ENCODE results near the gene OR6P1.

OR6P1 gene

GRCh38 chr1:158570480-158570879 is at the start of gene OR6P1:
Gene OR6P1 (minus strand): TSS chr1:158570580. CDS start chr1:158563604, 6,976 bp downstream.
- DNase-seq (ENCODE audit: low read depth): no peak

- DNase-seq (ENCODE audit: low read depth): no peak
Measured at GRCh38 chr1:158613764-158614163, 43.4 kb upstream of the OR6P1 start.

GRCh38 chr1:158611916-158612315 is 41.5 kb upstream of the OR6P1 start:
- DNase-seq (ENCODE audit: low read depth): no peak

GRCh38 chr1:158607296-158607695 is 36.9 kb upstream of the OR6P1 start:
- no peak for DNase-seq (ENCODE audit: low read depth)

GRCh38 chr1:158604968-158605367 is 34.6 kb upstream of the OR6P1 start, which contains the start of gene OR10Z1:
Gene OR10Z1 (plus strand): TSS chr1:158605268. CDS start chr1:158606439, 1,171 bp downstream.
- DNase-seq (ENCODE audit: low read depth): no peak

- no peak for DNase-seq (ENCODE audit: low read depth)
Measured at GRCh38 chr1:158600735-158601134, 30.4 kb upstream of the OR6P1 start.

DNA sequence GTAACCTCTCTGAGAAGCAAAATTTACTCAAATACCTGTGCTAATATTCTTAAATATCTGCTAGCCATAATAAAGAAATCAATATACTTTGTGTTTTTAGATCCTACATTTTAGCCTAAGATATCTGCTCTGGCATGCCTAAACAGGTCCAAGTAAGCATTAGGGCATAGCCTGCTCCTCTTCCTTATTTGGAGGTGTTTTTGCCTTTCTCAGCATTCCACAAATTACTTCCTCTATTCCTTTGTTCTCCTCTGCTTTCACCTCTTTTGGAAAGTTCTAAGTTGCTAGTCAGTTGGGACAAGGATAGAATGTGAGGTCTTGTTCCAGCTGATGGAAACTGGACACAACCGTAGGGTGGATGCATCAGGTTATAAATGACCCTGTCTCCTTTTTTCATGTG is 16.6 kb upstream of the OR6P1 start:
- DNase-seq (ENCODE audit: low read depth): no peak

GRCh38 chr1:158583962-158584361 is 13.6 kb upstream of the OR6P1 start:
- DNase-seq (ENCODE audit: low read depth): no peak

- no peak for DNase-seq (ENCODE audit: low read depth)
Measured at GRCh38 chr1:158579733-158580132, 9.4 kb upstream of the OR6P1 start, which contains the start of gene OR10X1. Gene OR10X1 (minus strand): TSS chr1:158579899. CDS start chr1:158579899, 0 bp downstream.

GRCh38 chr1:158577561-158577960 is 7.2 kb upstream of the OR6P1 start:
- DNase-seq (ENCODE audit: low read depth): no peak

- no peak for DNase-seq (ENCODE audit: low read depth)
Measured at GRCh38 chr1:158572226-158572625, 1.8 kb upstream of the OR6P1 start.

GRCh38 chr1:158564608-158565007 is 5.8 kb downstream of the OR6P1 start:
- DNase-seq (ENCODE audit: low read depth): no peak

DNA sequence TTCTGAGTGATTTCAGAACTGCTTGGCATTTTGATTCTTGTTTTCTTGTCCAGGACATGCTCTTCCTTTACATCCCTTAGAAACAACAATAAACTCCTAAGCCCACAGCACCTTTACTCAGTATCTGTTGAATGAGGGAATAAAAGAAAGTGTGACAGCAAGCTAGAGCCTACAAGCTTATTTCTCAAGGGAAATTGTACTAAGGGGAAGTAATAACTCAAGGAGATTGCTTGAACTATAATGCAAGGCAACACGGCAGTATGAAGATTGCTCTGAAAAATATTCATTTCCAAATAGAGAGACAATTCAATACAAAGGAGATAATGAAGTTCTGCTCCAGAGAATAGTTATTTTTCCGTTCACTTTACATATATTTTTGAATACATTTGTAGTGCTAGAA is 6.5 kb downstream of the OR6P1 start:
- DNase-seq (ENCODE audit: low read depth): no peak

GRCh38 chr1:158559696-158560095 is 10.7 kb downstream of the OR6P1 start:
- DNase-seq (ENCODE audit: low read depth): no peak

GRCh38 chr1:158554352-158554751 is 16.0 kb downstream of the OR6P1 start, which contains the start of gene OR6Y1:
Gene OR6Y1 (minus strand): TSS chr1:158554405. CDS start chr1:158548105, 6,300 bp downstream.
- DNase-seq (ENCODE audit: low read depth): no peak

- no peak for DNase-seq (ENCODE audit: low read depth)
Measured at GRCh38 chr1:158552296-158552695, 18.1 kb downstream of the OR6P1 start.

DNA sequence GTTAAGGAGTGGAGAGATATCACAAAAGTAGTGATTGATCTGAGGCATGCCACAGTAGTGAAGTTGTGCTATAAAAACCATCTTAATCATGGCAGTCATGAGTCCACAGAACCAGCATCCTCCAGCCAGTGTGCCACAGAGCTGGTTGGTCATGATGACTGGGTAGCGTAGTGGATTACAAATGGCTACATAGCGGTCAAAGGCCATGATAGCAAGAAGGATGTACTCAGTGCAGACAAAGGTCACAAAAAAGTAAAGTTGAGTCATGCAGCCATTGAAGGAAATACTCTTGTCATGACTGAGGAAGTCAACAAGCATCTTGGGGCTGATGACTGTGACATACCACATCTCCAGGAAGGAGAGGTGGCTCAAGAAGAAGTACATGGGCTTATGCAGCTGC is 22.8 kb downstream of the OR6P1 start:
- DNase-seq (ENCODE audit: low read depth): no peak

DNA sequence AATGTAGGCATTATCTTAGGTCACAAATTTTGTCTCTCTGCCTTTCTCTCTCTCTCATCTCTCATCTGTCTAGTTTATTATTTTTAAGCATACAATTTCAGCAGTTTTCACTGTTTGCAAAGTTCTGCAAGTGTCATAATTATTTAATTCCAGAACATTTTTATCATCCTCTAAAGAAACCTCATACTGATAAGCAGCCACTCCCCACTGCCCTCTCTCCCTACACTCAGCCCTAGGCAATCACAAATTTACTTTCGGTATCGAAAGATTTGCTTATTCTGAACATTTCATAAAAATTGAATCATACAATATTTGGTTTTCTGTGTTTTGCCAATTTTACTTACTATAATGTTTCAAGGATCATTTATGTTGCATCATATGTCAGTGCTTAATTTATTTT is 32.8 kb downstream of the OR6P1 start:
- DNase-seq (ENCODE audit: low read depth): no peak

GRCh38 chr1:158534496-158534895 is 35.9 kb downstream of the OR6P1 start:
- DNase-seq (ENCODE audit: low read depth): no peak

DNA sequence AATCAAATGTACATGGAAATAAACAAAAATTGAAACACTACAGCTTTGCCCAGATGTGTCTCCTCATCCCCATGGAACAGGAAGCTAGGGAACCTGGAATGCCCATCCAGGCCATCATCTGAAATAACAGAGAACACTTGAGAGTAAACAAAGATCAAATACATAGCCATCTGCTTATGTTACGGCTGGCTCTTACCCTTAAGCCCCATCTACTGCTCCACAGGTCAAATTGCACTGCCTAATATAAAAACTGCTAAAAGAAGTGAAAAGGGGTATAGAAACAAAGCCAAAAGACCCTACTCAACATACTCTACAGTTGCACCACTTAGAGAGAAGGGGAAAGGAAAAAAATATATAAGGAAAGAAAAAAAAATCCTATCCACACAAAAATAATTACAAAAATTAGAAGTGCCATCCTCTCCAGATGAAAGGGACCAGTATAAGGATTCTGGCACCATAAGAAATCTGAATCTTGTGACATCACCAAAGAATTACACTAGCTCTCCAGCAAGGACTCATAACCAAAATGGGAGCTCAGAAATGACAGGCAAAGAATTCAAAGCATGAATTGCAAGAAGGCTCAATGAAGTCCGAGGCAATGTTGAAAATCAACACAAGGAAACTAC is 43.1 kb downstream of the OR6P1 start:
- DNase-seq (ENCODE audit: low read depth): no peak

- DNase-seq (ENCODE audit: low read depth): no peak
Measured at GRCh38 chr1:158521666-158522058, 48.7 kb downstream of the OR6P1 start.

DNA sequence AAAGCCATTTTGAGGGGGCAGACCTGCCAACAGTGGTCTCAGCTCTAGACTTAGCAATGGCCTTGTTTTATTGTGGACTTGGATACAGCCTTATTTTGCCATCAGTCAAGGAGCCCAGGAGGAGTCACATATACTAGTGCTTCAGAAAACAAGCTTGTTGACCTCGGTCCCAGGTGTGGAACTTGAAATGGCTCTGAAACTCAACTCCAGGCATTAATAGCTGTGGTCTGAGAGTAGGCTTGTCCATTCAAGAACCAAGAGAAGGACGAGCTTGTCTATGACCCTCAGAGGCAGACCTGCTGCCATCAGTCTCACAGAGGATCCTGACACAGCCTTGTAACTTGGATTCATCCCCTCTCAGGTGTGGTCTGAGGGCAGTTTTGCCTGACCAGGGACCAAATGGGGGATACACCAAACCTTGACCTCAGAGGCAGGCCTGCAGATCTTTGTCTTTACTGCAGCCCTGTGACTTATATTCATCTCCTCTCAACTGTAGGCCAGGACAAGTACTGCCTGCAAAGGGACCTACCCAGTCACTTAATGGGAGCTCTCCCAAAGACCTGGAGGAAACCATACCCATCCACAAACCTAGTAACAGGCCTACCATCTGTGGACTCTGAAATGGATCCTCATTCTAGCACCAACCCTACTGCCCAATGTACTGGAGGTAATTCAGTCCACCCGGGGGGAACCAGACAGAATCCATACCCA is 49.3 kb downstream of the OR6P1 start:
- DNase-seq (ENCODE audit: low read depth): no peak

GRCh38 chr1:158520021-158520420 is 50.4 kb downstream of the OR6P1 start:
- no peak for DNase-seq (ENCODE audit: low read depth)

- DNase-seq (ENCODE audit: low read depth): no peak
Measured at GRCh38 chr1:158516966-158517365, 53.4 kb downstream of the OR6P1 start.

All from fibroblast of the conjunctiva (primary cell).